K562 (cell line): Measurements from ENCODE around the gene SSR4. TPM values are rescaled to one million over a fixed set of nuclear protein-coding genes. Genes with fewer than 3 reads are reported as not detected.

ENCODE experiments used
- BHLHE40 ChIP-seq: IDR thresholded peaks from 2 replicates; pipeline ENCODE4 v1.6.1; 2011; ENCODE audit warnings: low read length, improper control_type of control experiment
- CTBP1 ChIP-seq: fragments of 450-650 bp; IDR thresholded peaks from 2 replicates; pipeline ENCODE4 v1.6.1; 2016; ENCODE audit warnings: borderline replicate concordance
- E2F4 ChIP-seq: sonication (generic); formaldehyde crosslinking; IDR thresholded peaks from 2 replicates; pipeline ENCODE4 v1.8.0; 2022; ENCODE audit warnings: mild to moderate bottlenecking, low read depth, missing genetic modification reagents
- ETV1 ChIP-seq: fragments of 450-650 bp; conservative IDR thresholded peaks from 2 replicates; pipeline ENCODE4 v1.6.1; 2016; ENCODE audit warnings: missing genetic modification characterization, control low read depth, low read depth, missing compliant biosample characterization
- FOXA3 ChIP-seq, 2 experiments: fragments of 450-650 bp in 1 of 2; sonication (generic) in 1 of 2; formaldehyde crosslinking; IDR thresholded peaks in 1 of 2; conservative IDR thresholded peaks in 1 of 2; 2 replicates each; pipeline versions ENCODE4 v1.4.0 to v1.8.0; 2020 to 2022; ENCODE audit warnings: mild to moderate bottlenecking in 2 of 2, missing genetic modification reagents in 1 of 2
- HDAC2 ChIP-seq: fragments of 450-650 bp; IDR thresholded peaks from 2 replicates; pipeline ENCODE4 v1.6.1; 2016; ENCODE audit warnings: mild to moderate bottlenecking
- IFI16 ChIP-seq: fragments of 250-450 bp; sonication (Bioruptor Pico); IDR thresholded peaks from 2 replicates; pipeline ENCODE4 v2.1.2; 2022; ENCODE audit warnings: mild to moderate bottlenecking, inconsistent platforms
- ILF3 ChIP-seq: fragments of 450-650 bp; IDR thresholded peaks from 2 replicates; pipeline ENCODE4 v1.6.1; 2018; ENCODE audit warnings: antibody characterized with exemption, mild to moderate bottlenecking, moderate library complexity, borderline replicate concordance
- PHB ChIP-seq: fragments of 250-450 bp; sonication (Bioruptor Pico); IDR thresholded peaks from 2 replicates; pipeline ENCODE4 v1.5.0; 2021
- POLR2A ChIP-seq: fragments of 450-650 bp; conservative IDR thresholded peaks from 2 replicates; pipeline ENCODE4 v1.6.1; 2016
- POU5F1 ChIP-seq: fragments of 150-350 bp; IDR thresholded peaks from 2 replicates; pipeline ENCODE4 v1.6.1; 2014; ENCODE audit warnings: borderline replicate concordance, low read length, low read depth, mild to moderate bottlenecking; ENCODE audit not compliant: partially characterized antibody
- PPARD ChIP-seq: fragments of 250-450 bp; sonication (Bioruptor Pico); IDR thresholded peaks from 2 replicates; pipeline ENCODE4 v1.8.0; 2022; ENCODE audit warnings: inconsistent platforms, mild to moderate bottlenecking, moderate library complexity
- REST ChIP-seq, 2 experiments: fragments of 450-650 bp; formaldehyde crosslinking in 1 of 2; IDR thresholded peaks; 2 replicates each; pipeline versions ENCODE4 v1.4.0 to v1.6.1; 2014 to 2020; ENCODE audit warnings: mild to moderate bottlenecking in 2 of 2, borderline replicate concordance in 1 of 2, low read depth in 1 of 2
- SMARCA4 ChIP-seq: fragments of 450-650 bp; IDR thresholded peaks from 2 replicates; pipeline ENCODE4 v1.6.1; 2016
- THRAP3 ChIP-seq: fragments of 450-650 bp; IDR thresholded peaks from 2 replicates; pipeline ENCODE4 v1.6.1; 2016; ENCODE audit warnings: mild to moderate bottlenecking, inconsistent platforms, borderline replicate concordance
- YY1 ChIP-seq, 3 experiments: IDR thresholded peaks; 2 replicates each; pipeline ENCODE4 v1.6.1; 2011; ENCODE audit warnings: low read length in 2 of 3, mild to moderate bottlenecking in 2 of 3, moderate library complexity in 2 of 3, borderline replicate concordance in 1 of 3, control low read depth in 1 of 3, low read depth in 1 of 3; ENCODE audit not compliant: insufficient read depth in 3 of 3, insufficient replicate concordance in 2 of 3, control insufficient read depth in 1 of 3, insufficient read length in 1 of 3; ENCODE audit errors: extremely low read depth in 1 of 3
- ZNF586 ChIP-seq: fragments of 450-650 bp; formaldehyde crosslinking; conservative IDR thresholded peaks from 2 replicates; pipeline ENCODE4 v1.4.0; 2020; ENCODE audit warnings: mild to moderate bottlenecking, moderate library complexity
- polyA plus RNA-seq, 8 experiments: library from polyadenylated mRNA; depleted of rRNA in 4 of 8; stranded (reverse) in 5 of 8; unstranded in 3 of 8; fragments of >200 nt; fragmentation: Nextera tagmentation in 2 of 8; fragmentation: Illumina TruSeq in 1 of 8; extraction: Ambion mirVana in 2 of 8; extraction: Trizol in 1 of 8; gene quantifications; 2 replicates each; pipeline versions ENCODE4 v1.2.1 to v1.2.3, GENCODE V29; 2011 to 2014; ENCODE audit warnings: inconsistent platforms in 1 of 8, missing spikeins in 1 of 8
- total RNA-seq, 7 experiments: library from RNA; depleted of rRNA in 6 of 7; stranded (reverse); fragments of >200 nt in 6 of 7; fragmentation: Illumina TruSeq in 2 of 7; extraction: Trizol in 2 of 7; gene quantifications; 2 replicates each; pipeline versions ENCODE4 v1.2.1 to v1.2.3, GENCODE V29; 2011 to 2021; ENCODE audit warnings: low replicate concordance in 1 of 7

Gene SSR4
- total and polyA plus RNA-seq, 9 of the 15 experiments (the other 6 are each of a cell fraction or from before 2014, with no cell fraction given) = 146 to 492 (median 272) TPM

DNA sequence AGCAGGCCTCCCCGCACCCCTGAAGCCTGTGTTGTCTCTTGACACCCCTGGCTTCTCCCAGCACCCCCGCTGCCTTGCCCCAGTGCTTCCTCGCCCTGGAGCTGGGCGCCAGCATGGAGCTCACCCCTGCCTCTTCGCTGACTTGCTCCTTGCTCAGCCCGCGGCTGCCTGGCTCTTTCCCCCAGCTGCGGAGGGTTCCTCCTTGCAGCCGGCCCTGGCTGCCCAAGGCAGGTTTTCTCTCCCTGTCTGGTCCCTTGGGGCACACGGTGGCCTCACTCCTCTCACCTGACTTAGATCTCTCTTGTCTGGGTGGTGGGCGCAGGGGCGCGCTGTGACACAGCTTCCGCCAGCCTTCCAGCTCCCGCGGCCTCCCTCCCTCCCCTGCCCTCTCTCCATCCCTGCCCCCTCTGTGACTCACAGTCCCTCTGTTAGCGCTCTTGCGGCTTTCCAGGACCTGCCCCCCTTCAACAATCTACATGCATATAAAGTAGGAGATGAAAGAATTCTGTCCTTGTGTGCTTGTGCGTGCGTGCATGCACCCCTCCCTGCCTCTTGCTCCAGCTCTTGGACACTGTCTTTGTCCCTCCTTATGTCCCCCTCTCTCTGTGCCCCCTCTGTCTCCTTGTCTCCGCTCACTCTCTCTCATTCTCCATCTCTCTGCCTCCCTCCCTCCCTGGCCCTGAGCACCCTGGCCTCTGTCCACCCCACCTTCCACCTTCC, 28.2 kb upstream of the SSR4 start (continued):
- no peak for TF ChIP-seq POU5F1
- TF ChIP-seq IFI16 = no peak
- peak; percentile 42; the same call in 1 of the 2 replicates for TF ChIP-seq HDAC2
- no peak for TF ChIP-seq E2F4 (CRISPR knock-in tag)
- no peak for TF ChIP-seq FOXA3 (CRISPR knock-in tag; conservative IDR thresholded peaks at IDR 0.05 in 1 of 2, IDR thresholded peaks at IDR 0.05 in 1 of 2)
- peak; percentile 55 for TF ChIP-seq ETV1 (tag)
- TF ChIP-seq ILF3 = no peak
- no peak for TF ChIP-seq ZNF586 (CRISPR knock-in tag)
- TF ChIP-seq PHB (CRISPR knock-in tag) = no peak
- peak; percentile 26; the same call in 1 of the 2 replicates for TF ChIP-seq REST (IDR thresholded peaks at IDR 0.05; ENCODE audit: borderline replicate concordance)
- no peak for TF ChIP-seq REST (CRISPR knock-in tag; IDR thresholded peaks at IDR 0.05; ENCODE audit: low read depth)
- TF ChIP-seq CTBP1 = peak; percentile 17; the same call in 1 of the 2 replicates
- 0 out of 2 replicates have a peak, but pooled peaks have one; percentile 22 for TF ChIP-seq BHLHE40
- peak; percentile 48; the same call in 1 of the 2 replicates for TF ChIP-seq SMARCA4
- TF ChIP-seq YY1 (IDR thresholded peaks at IDR 0.05; ENCODE audit: borderline replicate concordance in 1 of 3, control insufficient read depth in 1 of 3, extremely low read depth in 1 of 3, insufficient read depth in 3 of 3, insufficient read length in 1 of 3, insufficient replicate concordance in 2 of 3, low read depth in 1 of 3, low read length in 2 of 3) = peak in 1 of 3 experiments; percentile 25
- TF ChIP-seq THRAP3 = no peak
- TF ChIP-seq POLR2A = peak; percentile 76
- TF ChIP-seq PPARD (CRISPR knock-in tag) = no peak
